GM19023 (cell line): ENCODE data around the gene IRAK3.
"Not testable (repeated sequence)": the region's sequence is repeated elsewhere in the genome, so short reads cannot be mapped to it uniquely, and the experiment has no call there.

Source experiments
- ATAC-seq: cut with Tn5 transposase; IDR thresholded peaks from one replicate; pipeline ENCODE4 v1.9.1; 2021; ENCODE audit warnings: mild to moderate bottlenecking, moderate library complexity; ENCODE audit not compliant: unreplicated experiment

The IRAK3 gene

DNA sequence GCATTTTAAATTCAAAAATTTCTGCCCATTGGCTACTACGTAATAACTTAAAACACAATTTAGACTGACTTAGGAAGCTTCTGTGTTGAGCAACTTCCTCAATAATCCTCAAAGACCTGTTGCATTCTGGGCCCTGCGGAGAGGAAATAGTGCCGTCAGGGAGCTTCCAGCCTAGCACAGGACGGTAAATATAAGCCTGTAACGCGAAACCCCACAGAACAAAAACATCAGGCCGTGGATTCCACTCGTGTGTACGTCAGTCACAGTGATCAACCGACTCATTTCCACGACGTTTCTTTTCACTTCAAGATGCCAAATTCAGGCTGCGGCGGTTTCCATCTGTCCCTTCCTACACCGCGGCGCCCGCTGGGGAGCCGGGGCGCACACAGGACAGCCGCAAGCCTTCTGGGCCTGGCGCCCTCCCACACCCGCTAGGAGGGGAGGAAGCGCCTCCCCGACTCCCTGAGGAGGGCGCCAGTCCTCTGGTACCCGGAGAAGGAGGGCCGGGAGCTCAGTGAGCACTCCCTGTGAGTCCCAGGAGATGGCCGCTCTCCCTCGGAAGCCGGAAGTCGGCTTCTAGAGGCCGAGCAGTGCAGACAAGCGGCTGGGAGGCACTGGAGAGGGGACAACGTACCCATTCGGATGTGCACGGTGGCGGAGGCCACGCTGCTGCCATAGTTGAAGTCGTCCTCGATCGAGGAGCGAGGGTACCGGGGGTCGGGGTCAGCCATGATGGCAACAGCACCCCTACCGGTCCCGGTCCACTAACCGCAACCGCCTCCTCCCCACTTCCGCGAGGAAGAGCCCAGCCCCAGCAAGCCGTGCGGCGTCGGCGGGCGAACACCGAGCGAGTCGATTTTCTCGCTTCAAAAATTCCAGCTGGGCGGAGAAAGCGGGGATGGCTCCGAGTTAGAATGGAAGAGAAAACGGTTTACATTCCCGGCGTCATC, 19.5 kb upstream of the IRAK3 start, which contains the start of gene TMBIM4:
Gene TMBIM4 (minus strand): TSS at position 776 of the 950 bp plus-strand sequence. CDS start 45 bp downstream, at position 731.
- peak; percentile 84 for ATAC-seq

- no peak for ATAC-seq
Observed at GRCh38 chr12:66170606-66171005, 18.4 kb upstream of the IRAK3 start.

GRCh38 chr12:66174391-66175325, 14.4 kb upstream of the IRAK3 start:
- not testable (repeated sequence) for ATAC-seq

- ATAC-seq, result no peak
Observed at GRCh38 chr12:66176105-66176900, 12.7 kb upstream of the IRAK3 start.

- ATAC-seq, result no peak
Observed at GRCh38 chr12:66182956-66183355, 6.1 kb upstream of the IRAK3 start.

DNA sequence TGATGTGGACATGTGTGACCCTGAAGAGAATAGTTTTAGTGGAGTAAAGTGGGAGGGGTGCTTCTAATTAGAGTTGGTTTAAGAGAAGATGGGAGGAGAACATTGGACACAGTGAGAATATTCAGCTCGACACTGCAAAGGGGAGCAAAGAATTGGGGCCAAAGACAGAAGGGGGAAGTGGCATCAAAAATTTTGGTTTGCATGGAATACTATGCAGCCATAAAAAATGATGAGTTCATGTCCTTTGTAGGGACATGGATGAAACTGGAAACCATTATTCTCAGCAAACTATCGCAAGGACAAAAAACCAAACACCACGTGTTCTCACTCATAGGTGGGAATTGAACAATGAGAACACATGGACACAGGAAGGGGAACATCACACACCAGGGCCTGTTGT, 4.2 kb upstream of the IRAK3 start:
- not testable (repeated sequence) for ATAC-seq

DNA sequence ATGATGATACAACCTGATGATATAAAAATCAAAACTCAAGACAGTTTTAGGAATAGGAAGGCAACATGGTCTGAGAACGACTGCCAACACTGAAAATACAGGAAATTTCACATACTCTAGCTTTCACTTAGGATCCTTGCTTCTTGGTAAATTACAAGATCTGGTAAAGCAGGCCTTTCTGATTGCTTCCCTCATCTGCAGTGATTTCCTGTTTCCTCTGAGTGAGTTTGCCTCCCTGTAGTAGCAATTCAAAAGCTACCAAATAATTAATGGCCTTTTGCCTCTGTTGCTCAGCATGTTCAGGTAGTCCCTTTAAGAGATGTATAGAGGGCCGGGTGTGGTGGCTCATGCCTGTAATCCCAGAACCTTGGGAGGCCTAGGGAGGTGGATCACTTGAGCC, 2.0 kb upstream of the IRAK3 start:
- no peak for ATAC-seq

DNA sequence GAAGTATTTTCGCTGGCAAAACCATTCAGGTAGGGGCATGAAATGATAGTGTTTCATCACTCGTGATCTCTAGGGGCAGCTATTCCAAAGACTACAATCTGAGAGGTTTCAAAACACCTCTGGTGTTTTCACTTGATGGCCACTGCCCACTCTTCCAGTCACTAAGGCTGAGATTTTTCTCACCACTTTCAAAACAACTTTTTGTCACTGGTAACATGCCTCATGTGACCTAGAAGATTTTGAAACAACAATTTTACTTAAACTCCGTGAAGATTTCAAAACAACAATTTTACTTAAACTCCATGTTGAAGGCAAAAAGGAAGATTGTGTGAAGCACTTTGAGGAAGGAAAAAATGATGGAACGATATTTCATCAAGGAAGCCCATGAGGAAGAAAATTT, 1.2 kb upstream of the IRAK3 start:
- no peak for ATAC-seq

DNA sequence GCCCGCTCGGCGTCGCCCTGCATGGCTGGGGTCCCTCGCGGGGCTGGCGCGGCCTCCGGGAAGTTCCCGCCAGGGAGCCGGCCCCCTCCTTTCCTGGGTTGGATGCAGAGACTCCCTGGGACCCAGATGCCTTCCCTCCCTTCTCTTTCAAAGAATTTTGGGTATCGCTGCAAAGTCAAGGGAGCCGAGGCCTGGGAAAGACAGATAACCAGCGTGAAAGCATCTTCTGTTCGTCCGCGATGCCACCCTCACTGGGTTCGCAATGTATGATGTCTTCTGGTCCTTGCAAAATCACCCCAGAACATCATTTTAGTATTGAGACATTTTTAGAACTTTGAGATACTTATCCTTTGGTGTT, 451 bp downstream of the IRAK3 start:
- no peak for ATAC-seq

- ATAC-seq, result no peak
Observed at GRCh38 chr12:66189889-66190288, 875 bp downstream of the IRAK3 start.

- ATAC-seq, result peak; percentile 34
Observed at GRCh38 chr12:66190519-66191370, 1.7 kb downstream of the IRAK3 start.

GRCh38 chr12:66191547-66192126, 2.6 kb downstream of the IRAK3 start:
- no peak for ATAC-seq

DNA sequence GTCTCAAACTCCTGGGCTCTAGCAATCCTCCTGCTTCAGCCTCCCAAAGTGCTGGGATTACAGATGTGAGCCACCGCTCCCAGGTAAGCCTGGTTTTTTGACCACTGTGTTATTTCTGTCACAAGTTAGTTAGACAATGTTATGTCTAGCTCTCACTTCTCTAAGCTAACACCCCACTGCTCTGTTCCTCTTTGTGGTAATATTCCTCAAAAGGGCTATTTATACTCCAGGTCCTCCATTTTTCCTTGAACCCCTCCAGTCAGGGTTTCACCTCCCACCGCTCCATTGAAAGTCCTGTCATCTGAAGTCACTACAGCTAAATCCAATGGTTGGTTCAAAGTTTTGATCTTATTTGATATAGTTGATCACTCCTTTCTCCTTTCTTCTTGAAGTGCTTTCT, 5.1 kb downstream of the IRAK3 start:
- no peak for ATAC-seq

GRCh38 chr12:66195242-66195641, 6.2 kb downstream of the IRAK3 start:
- no peak for ATAC-seq

DNA sequence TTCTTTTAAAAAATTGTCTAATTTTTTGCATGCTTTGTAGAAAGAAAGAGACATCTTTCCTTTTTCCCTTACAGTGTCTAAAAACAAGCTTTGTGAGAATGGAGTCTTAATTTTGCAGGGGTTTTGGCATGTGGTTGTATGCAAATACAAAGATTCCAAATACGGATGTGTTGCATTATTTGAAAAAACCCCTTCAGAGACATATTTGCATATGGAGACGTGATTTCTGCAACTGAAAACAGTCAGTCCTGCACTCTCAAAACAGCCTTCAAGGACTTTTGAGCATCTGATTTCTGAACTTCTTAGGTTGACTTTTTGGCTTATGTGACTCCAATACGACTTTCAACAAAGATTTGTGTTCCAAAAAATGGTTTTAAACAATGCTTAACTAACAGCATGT, 7.8 kb downstream of the IRAK3 start:
- peak; percentile 77 for ATAC-seq

- ATAC-seq, result no peak
Observed at GRCh38 chr12:66197495-66197921, 8.5 kb downstream of the IRAK3 start.

DNA sequence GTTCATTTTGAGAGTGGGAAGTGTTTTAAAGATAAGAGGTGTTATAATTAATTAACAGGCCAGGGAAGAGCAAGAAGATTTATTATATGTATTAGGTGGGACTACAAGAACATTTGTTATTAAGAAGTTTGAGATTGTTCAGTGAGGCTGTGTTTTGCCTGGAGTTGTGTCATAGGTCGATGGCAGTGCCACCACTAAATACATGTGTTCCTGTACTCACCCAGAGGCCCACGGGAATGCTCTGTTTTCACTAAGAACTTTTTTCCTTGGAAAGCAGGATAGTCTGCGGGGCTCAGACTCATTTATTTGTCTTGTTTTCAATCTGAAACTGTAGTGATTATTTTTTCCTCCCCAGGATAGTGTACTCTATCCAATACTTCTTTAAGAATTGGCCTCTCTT, 10.1 kb downstream of the IRAK3 start:
- no peak for ATAC-seq

DNA sequence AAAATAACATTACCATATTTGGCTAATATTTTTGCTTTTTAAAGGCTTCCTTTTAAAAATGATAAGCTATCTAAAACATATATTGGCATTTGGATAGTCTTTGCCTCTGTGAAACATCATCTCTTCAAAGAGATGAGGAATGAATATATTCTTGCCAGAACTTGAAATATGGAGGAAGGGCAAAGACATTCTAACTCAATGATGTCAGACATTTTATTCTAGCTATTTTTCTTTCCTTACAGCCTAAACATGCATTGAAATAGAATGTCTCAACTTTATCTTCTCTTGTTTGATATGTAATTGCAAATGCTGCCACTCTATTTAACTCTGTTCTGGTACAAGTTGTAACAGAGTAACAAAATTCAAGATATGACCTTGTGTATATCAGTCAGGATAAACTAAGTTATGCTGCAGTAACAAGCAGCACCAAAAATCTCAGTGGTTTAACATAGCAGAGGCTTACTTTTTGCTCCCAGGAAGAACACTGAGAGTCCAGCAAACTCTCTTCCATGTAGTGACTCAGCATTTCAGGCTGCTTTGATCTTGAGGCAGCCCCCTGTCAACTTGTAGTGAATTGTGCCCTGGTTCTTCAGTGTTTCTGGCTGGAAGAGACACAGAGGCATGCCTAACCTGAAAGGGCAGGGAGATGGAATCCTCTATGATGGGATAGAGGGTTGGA, 11.0 kb downstream of the IRAK3 start:
- no peak for ATAC-seq

DNA sequence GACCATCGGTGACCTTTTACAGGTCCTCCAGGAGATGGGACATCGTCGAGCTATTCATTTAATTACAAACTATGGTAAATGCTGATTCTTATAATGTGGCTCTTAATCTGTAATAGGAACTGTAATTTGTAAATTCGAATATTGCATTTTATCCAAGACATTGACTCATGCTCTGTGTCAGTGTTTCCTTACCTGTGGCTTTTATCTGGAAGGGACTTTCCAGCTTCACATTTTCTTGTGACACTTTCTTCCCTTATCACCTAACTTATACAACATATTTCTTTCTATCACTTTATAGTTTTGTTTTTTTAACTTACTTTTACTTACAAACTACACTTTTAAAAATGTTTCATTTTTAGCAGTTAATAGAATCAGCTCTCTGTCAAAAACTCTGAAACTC, 14.8 kb downstream of the IRAK3 start:
- no peak for ATAC-seq
